SK-N-SH treated with all-trans-retinoic acid at 6 μM for 48 hours (cell line): ENCODE measurements around the gene DHX9.

Experiments used
- ATAC-seq: fragments of 200-7000 bp; cut with Tn5 transposase; 3 replicates; pipeline ENCODE4 v1.9.1; 2020; ENCODE audit warnings: mild to moderate bottlenecking, moderate library complexity
- ARNTL ChIP-seq: fragments of 450-650 bp; formaldehyde crosslinking; IDR thresholded peaks from 2 replicates; pipeline ENCODE4 v1.5.0; 2020; ENCODE audit warnings: low read depth, mild to moderate bottlenecking, moderate library complexity, borderline replicate concordance
- BACH2 ChIP-seq: fragments of 250-450 bp; sonication (Bioruptor Pico); IDR thresholded peaks from 2 replicates; pipeline ENCODE4 v1.9.0; 2021; ENCODE audit warnings: mild to moderate bottlenecking, borderline replicate concordance
- CSDC2 ChIP-seq: fragments of 250-450 bp; sonication (Bioruptor Pico); IDR thresholded peaks from 2 replicates; pipeline ENCODE4 v1.5.0; 2020; ENCODE audit warnings: mild to moderate bottlenecking, moderate library complexity
- GLIS3 ChIP-seq: fragments of 250-450 bp; sonication (Bioruptor Pico); IDR thresholded peaks from 2 replicates; pipeline ENCODE4 v1.5.0; 2020; ENCODE audit warnings: mild to moderate bottlenecking, moderate library complexity
- OSR1 ChIP-seq: fragments of 250-450 bp; sonication (Bioruptor Pico); IDR thresholded peaks from 2 replicates; pipeline ENCODE4 v1.8.0; 2022; ENCODE audit warnings: moderate library complexity, mild to moderate bottlenecking, inconsistent platforms
- PPARA ChIP-seq: fragments of 250-450 bp; sonication (Bioruptor Pico); IDR thresholded peaks from 2 replicates; pipeline ENCODE4 v1.5.0; 2020; ENCODE audit warnings: mild to moderate bottlenecking, borderline replicate concordance
- RARB ChIP-seq: fragments of 250-450 bp; sonication (Bioruptor Pico); IDR thresholded peaks from 2 replicates; pipeline ENCODE4 v1.8.0; 2021; ENCODE audit warnings: mild to moderate bottlenecking, moderate library complexity
- SNAI2 ChIP-seq: fragments of 250-450 bp; sonication (Bioruptor Pico); IDR thresholded peaks from 2 replicates; pipeline ENCODE4 v1.5.0; 2020; ENCODE audit warnings: mild to moderate bottlenecking, moderate library complexity
- TCF4 ChIP-seq: fragments of 250-450 bp; sonication (Bioruptor Pico); IDR thresholded peaks from 2 replicates; pipeline ENCODE4 v1.8.0; 2021; ENCODE audit warnings: mild to moderate bottlenecking, moderate library complexity, borderline replicate concordance
- TOX ChIP-seq: fragments of 250-450 bp; sonication (Bioruptor Pico); IDR thresholded peaks from 2 replicates; pipeline ENCODE4 v1.8.0; 2021; ENCODE audit warnings: mild to moderate bottlenecking, moderate library complexity, borderline replicate concordance
- ZFP3 ChIP-seq: fragments of 250-450 bp; sonication (Bioruptor Pico); IDR thresholded peaks from 2 replicates; pipeline ENCODE4 v1.5.0; 2020; ENCODE audit warnings: mild to moderate bottlenecking, moderate library complexity
- ZFP30 ChIP-seq: fragments of 450-650 bp; formaldehyde crosslinking; IDR thresholded peaks from 2 replicates; pipeline ENCODE4 v1.5.0; 2022; ENCODE audit warnings: mild to moderate bottlenecking, moderate library complexity
- ZNF565 ChIP-seq: fragments of 450-650 bp; formaldehyde crosslinking; conservative IDR thresholded peaks from 2 replicates; pipeline ENCODE4 v1.5.0; 2020; ENCODE audit warnings: low read depth, mild to moderate bottlenecking, moderate library complexity
- ZNF70 ChIP-seq: fragments of 450-650 bp; formaldehyde crosslinking; IDR thresholded peaks from 2 replicates; pipeline ENCODE4 v1.5.0; 2020; ENCODE audit warnings: mild to moderate bottlenecking, moderate library complexity
- ZNF8 ChIP-seq: fragments of 450-650 bp; formaldehyde crosslinking; IDR thresholded peaks from 2 replicates; pipeline ENCODE4 v1.5.0; 2020; ENCODE audit warnings: mild to moderate bottlenecking, moderate library complexity
- TF ChIP-seq, protein P1 (sequence below): fragments of 250-450 bp; sonication (Bioruptor Pico); IDR thresholded peaks from 2 replicates; pipeline ENCODE4 v1.5.1; 2021; ENCODE audit warnings: mild to moderate bottlenecking, moderate library complexity
- TF ChIP-seq, protein P2 (sequence below): fragments of 250-450 bp; sonication (Bioruptor Pico); IDR thresholded peaks from 2 replicates; pipeline ENCODE4 v1.5.0; 2020; ENCODE audit warnings: mild to moderate bottlenecking, moderate library complexity
- TF ChIP-seq, protein P3 (sequence below): fragments of 250-450 bp; sonication (Bioruptor Pico); IDR thresholded peaks from 2 replicates; pipeline ENCODE4 v1.8.0; 2021; ENCODE audit warnings: low read depth, mild to moderate bottlenecking, moderate library complexity, borderline replicate concordance
- TF ChIP-seq, protein P4 (sequence below): fragments of 250-450 bp; sonication (Bioruptor Pico); IDR thresholded peaks from 2 replicates; pipeline ENCODE4 v1.8.0; 2020; ENCODE audit warnings: mild to moderate bottlenecking, moderate library complexity, borderline replicate concordance

The DHX9 gene

DNA sequence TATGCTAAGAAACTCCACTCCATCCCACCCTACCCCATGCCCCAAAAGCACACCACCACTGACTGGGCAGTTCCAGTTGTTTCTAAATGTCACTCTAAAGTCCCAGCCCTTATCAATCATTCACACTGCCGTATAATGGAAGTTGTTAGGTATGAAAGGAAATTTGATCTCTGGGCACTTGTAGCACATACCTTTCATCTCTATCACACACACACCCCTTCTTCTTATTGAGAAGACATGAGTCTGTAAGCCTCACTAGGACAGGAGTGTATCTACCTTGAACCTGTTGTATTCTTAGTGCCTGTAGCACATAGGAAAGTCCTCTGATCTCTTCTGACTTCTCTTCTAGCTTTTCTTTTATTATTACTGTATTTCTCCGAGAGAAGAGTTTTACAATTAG, 22.3 kb upstream of the DHX9 start:
- no peak for ATAC-seq
- TF ChIP-seq, protein P1, sequence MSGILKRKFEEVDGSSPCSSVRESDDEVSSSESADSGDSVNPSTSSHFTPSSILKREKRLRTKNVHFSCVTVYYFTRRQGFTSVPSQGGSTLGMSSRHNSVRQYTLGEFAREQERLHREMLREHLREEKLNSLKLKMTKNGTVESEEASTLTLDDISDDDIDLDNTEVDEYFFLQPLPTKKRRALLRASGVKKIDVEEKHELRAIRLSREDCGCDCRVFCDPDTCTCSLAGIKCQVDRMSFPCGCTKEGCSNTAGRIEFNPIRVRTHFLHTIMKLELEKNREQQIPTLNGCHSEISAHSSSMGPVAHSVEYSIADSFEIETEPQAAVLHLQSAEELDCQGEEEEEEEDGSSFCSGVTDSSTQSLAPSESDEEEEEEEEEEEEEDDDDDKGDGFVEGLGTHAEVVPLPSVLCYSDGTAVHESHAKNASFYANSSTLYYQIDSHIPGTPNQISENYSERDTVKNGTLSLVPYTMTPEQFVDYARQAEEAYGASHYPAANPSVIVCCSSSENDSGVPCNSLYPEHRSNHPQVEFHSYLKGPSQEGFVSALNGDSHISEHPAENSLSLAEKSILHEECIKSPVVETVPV (CRISPR knock-in tag), result no peak
- TF ChIP-seq, protein P2, sequence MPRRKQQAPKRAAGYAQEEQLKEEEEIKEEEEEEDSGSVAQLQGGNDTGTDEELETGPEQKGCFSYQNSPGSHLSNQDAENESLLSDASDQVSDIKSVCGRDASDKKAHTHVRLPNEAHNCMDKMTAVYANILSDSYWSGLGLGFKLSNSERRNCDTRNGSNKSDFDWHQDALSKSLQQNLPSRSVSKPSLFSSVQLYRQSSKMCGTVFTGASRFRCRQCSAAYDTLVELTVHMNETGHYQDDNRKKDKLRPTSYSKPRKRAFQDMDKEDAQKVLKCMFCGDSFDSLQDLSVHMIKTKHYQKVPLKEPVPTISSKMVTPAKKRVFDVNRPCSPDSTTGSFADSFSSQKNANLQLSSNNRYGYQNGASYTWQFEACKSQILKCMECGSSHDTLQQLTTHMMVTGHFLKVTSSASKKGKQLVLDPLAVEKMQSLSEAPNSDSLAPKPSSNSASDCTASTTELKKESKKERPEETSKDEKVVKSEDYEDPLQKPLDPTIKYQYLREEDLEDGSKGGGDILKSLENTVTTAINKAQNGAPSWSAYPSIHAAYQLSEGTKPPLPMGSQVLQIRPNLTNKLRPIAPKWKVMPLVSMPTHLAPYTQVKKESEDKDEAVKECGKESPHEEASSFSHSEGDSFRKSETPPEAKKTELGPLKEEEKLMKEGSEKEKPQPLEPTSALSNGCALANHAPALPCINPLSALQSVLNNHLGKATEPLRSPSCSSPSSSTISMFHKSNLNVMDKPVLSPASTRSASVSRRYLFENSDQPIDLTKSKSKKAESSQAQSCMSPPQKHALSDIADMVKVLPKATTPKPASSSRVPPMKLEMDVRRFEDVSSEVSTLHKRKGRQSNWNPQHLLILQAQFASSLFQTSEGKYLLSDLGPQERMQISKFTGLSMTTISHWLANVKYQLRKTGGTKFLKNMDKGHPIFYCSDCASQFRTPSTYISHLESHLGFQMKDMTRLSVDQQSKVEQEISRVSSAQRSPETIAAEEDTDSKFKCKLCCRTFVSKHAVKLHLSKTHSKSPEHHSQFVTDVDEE (CRISPR knock-in tag), result no peak
- TF ChIP-seq, protein P3, sequence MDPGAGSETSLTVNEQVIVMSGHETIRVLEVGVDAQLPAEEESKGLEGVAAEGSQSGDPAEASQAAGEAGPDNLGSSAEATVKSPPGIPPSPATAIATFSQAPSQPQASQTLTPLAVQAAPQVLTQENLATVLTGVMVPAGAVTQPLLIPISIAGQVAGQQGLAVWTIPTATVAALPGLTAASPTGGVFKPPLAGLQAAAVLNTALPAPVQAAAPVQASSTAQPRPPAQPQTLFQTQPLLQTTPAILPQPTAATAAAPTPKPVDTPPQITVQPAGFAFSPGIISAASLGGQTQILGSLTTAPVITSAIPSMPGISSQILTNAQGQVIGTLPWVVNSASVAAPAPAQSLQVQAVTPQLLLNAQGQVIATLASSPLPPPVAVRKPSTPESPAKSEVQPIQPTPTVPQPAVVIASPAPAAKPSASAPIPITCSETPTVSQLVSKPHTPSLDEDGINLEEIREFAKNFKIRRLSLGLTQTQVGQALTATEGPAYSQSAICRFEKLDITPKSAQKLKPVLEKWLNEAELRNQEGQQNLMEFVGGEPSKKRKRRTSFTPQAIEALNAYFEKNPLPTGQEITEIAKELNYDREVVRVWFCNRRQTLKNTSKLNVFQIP, result no peak
- TF ChIP-seq SNAI2 (CRISPR knock-in tag) (no peak), CSDC2 (no peak), ZFP3 (no peak), ZNF8 (CRISPR knock-in tag) (no peak), BACH2 (CRISPR knock-in tag) (no peak), TCF4 (CRISPR knock-in tag) (no peak), ZNF565 (CRISPR knock-in tag) (no peak), RARB (no peak), PPARA (CRISPR knock-in tag) (no peak)
- TF ChIP-seq, protein P4, sequence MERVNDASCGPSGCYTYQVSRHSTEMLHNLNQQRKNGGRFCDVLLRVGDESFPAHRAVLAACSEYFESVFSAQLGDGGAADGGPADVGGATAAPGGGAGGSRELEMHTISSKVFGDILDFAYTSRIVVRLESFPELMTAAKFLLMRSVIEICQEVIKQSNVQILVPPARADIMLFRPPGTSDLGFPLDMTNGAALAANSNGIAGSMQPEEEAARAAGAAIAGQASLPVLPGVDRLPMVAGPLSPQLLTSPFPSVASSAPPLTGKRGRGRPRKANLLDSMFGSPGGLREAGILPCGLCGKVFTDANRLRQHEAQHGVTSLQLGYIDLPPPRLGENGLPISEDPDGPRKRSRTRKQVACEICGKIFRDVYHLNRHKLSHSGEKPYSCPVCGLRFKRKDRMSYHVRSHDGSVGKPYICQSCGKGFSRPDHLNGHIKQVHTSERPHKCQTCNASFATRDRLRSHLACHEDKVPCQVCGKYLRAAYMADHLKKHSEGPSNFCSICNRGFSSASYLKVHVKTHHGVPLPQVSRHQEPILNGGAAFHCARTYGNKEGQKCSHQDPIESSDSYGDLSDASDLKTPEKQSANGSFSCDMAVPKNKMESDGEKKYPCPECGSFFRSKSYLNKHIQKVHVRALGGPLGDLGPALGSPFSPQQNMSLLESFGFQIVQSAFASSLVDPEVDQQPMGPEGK (CRISPR knock-in tag), result no peak

DNA sequence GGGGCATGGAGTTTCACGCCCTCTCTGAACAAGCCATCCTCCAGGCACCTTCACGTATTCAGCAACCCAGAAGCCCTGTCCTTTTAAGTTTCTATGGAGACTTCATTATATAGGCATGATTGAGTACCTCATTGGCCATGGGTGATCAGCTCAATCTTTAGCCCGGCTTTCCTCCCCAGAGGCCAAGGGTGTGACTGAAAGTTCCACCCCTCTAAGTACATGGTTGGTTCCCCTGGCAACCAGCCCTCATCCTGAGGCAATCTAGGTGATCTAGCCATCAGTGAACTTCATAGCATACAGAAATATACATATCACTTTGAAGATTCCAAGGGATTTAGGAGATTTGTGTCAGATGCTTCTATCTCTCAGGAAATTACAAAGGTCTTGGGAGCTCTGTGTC, 21.3 kb upstream of the DHX9 start:
- no peak for ATAC-seq
- no peak for TF ChIP-seq BACH2 (CRISPR knock-in tag)
- TF ChIP-seq PPARA (CRISPR knock-in tag), result no peak
- no peak for TF ChIP-seq ZNF70 (CRISPR knock-in tag)
- TF ChIP-seq, protein P1 (CRISPR knock-in tag), result no peak
- TF ChIP-seq TOX (CRISPR knock-in tag), result no peak
- TF ChIP-seq ZNF8 (CRISPR knock-in tag), result no peak
- no peak for TF ChIP-seq SNAI2 (CRISPR knock-in tag)
- TF ChIP-seq RARB, result no peak
- no peak for TF ChIP-seq ZFP3
- no peak for TF ChIP-seq OSR1 (CRISPR knock-in tag)
- no peak for TF ChIP-seq ZFP30 (CRISPR knock-in tag)
- TF ChIP-seq, protein P3, result no peak

DNA sequence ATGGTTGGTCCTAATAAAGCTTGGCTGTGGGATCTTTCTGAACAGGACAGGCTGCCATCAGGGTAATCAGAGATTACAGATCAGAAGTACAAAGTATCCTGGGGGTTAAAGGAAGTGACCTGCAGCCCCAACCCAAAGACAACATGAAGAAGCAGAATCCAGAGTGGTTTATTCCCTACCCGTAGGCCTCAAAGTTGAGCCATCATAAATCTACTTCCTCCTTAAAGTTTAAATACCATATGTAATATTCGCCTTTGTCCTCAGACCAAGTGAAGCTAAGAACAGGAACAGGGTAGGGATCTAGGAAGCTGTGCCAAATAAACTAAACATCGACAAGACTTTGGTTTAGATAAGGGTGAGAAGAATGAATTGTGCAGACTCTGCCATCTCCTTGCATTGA, 15.9 kb upstream of the DHX9 start:
- ATAC-seq, result no peak
- TF ChIP-seq ZFP30 (CRISPR knock-in tag) (no peak), GLIS3 (CRISPR knock-in tag) (no peak), ZNF565 (CRISPR knock-in tag) (no peak), ARNTL (CRISPR knock-in tag) (no peak), TOX (CRISPR knock-in tag) (no peak), PPARA (CRISPR knock-in tag) (no peak)
- TF ChIP-seq, protein P1 (CRISPR knock-in tag), result no peak
- TF ChIP-seq, protein P3, result no peak
- TF ChIP-seq, protein P2 (CRISPR knock-in tag), result no peak
